ENCODE data around the gene TRIM44.

- no peak for TF ChIP-seq POLR2AphosphoS5 (IDR thresholded peaks at IDR 0.05; ENCODE audit: low read depth, low read length)
- TF ChIP-seq POLR2A (IDR thresholded peaks at IDR 0.05; ENCODE audit: low read depth, low read length) = no peak
Measured at GRCh38 chr11:35617316-35617686, 45.3 kb upstream of the TRIM44 start.

Data from GM12891 (cell line).